C1 segment of cervical spinal cord (tissue), 14 donors: ENCODE measurements around the gene FOXC2.
"Not testable (repeated sequence)": the region's sequence is repeated elsewhere in the genome, so short reads cannot be mapped to it uniquely, and the experiment has no call there.

Experiments used
- DNase-seq, 14 donors: peaks; one replicate each; lab custom pipeline; 2025; lab: John Stamatoyannopoulos, UW

Gene FOXC2

DNA sequence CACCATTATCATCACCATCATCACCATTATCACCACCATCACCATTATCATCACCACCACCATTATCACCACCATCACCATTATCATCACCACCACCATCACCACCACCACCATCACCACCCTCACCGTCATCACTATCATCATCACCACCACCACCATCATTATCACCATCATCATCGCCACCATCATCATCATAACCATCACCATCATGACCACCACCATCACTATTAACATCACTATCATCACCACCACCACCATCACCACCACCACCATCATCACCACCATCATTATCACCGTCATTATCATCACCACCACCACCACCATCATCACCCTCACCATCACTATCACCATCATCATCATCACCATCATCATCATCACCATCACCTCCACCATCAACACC lies 20.9 kb downstream of the FOXC2 start:
- no peak for DNase-seq

DNA sequence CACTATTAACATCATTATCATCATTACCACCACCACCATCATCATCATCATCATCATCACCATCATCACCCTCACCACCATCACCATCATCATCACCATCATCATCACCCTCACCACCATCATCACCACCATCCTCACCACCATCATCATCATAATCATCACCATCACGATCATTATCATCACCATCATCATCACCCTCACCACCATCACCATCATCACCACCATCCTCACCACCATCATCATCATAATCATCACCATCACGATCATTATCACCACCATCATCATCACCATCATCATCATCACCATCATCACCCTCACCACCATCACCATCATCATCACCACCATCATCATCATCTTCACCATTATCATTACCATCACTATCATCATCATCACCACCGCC lies 21.3 kb downstream of the FOXC2 start:
- DNase-seq = not testable (repeated sequence)

DNA sequence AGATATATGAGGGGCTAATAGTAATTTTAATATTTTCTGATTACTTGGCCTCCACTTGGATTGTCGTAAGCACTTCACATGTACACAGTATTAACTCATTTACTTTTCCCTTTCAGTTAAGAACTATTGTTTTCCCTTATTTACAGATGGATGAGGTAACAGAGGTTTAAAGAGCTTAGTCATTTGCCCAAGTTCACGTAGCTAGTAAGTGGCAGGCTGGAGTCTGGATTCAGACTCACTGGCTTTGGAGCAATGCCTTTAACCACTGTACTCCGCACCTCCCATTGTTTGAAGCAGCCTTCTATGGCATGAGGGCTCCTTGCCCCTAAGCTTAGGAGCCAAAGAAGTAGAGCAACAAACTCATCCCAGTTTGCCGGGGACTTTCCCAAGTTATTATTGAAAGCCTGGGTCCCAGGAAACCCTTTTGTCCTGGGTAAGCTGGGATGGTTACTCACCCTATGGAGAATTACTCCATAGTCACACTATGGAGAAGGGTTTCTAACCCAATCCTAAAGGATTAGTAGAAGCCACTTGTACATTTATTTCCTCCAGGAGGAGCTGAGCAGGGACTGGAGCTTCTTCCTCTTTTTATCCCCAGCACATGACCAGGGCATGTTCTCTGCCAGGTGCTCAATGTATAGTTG lies 24.0 kb downstream of the FOXC2 start:
- no peak for DNase-seq

DNA sequence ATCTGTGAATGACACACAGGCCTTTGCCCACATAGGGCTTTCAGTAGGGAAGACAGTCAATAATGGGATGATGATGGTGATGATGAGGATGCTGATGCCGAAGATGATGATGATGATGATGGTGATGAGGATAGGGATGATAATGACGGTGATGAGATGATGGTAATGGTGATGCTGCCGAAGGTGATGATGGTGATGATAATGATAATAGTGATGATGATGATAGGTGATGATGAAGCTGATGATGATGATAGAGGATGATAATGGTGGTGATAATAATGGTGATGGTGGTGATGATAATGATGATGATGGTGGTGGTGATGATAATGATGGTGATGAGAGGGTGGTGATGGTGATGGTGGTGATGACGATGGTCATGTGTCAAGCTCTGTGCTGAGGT lies 24.6 kb downstream of the FOXC2 start:
- no peak for DNase-seq

DNA sequence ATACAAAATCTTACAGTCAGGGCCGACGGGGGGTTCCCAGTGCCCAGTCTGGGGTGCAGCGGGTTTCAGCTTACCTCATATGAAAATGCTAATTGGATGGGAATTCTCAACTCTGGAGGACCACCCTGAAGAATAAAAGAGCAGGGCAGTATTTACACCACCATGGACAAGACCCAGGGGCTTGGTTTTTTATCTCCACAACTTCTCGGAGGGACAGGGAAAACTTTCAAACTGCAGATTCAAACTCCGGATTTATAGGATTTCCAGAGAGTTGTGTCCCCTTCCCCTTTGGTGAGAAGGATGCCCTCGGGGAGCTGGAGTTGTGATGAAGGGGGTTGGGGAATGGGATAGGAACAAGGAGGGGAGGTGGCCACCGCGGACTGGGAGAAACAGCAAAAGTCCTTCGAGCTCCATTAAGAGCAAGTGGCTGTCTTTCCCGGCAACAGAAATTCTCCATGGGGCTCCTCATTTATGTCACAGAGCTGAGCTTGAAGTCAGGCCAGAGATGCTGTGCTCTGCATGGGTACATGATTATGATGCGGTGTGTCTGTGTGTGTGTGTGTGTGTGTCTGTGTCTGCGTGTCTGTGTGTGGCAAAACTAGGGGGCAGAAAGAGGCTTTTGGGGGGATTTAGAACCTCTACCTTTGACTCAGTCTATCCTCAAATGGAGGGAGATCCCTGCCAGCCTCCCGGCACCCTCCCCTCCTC lies 27.4 kb downstream of the FOXC2 start:
- no peak for DNase-seq

DNA sequence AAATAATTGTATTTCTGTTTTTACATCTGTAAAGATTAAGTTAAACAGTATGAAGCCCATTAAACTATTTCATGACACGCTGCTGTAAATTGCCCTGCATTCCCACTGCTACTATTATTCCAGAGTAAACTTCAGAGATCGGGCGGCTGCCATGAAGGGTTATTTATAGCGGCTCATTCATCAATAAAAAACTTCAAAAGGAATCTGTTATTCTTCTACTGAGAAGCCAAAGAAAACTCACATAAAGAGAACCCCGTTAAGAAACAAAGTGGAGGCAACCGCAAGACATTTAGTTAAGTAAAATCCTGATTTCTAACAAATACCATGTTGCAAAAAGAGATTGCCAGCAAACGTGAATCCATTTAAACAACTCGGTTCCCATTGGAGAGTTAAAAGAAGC lies 28.1 kb downstream of the FOXC2 start:
- no peak for DNase-seq

DNA sequence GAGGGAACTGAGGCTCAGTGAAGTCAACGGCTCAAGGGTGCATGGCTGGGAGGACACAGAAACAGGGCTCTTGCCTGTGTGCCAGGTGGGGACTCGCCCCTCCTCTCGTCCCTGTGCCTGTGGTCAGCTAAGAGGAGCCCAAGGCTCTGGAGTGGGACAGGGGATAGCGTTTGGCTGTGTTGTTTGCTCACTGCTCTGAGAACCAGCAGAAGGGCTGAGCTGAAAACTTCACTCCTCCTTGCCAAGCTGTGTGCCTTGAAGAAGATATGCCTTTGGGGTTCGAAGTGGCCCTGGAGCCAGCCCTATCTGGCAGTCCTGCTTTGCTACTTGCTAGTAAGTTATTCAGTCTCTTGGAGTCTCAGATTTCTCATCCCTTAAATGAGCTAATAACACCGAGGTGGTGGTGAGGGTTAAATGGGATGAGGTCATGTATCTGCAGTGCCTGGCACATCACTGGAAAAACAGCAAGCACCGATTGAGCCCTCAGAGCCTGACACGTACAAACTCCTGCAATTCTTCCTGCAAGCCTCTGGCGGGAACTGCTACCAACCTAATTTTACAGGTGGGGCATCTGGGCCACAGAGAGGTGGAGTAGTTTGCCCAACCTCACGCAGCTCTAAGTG lies 29.5 kb downstream of the FOXC2 start:
- DNase-seq = no peak

DNA sequence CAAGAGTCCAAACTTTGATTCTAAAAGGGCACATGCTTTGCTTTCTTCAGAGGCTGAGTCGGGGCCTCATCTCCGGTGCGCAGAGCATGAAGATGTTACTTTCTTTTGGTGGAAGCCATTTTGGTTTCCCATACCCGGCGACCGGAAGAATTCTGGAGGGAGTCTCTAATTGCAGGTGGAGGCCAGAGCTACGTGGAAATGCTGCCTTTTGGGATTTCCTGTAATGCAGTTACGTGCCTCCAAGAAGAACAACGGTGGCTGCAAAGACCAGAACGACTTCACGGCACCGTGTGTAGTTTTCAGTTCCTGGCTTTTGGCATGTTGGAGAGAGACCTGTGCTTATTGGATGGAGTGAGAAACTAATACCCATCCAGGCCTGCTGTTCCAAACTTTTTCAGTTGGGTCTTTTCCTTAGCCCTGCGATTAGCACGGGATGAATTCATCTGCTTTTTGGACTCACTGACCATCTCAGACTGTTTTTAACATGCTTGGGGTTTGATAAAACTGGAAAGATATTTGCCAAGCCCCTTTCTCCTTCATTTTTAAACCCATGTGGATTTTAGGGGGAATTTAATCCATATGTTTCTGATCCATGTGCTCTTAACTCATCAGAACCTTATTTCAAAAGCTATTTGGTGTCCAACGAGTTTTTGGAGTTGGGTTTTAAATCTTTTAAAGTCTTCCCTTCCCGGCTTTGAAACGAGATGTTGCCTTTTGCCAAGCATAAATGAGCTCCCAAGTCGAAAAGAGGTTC lies 30.7 kb downstream of the FOXC2 start:
- DNase-seq = no peak

DNA sequence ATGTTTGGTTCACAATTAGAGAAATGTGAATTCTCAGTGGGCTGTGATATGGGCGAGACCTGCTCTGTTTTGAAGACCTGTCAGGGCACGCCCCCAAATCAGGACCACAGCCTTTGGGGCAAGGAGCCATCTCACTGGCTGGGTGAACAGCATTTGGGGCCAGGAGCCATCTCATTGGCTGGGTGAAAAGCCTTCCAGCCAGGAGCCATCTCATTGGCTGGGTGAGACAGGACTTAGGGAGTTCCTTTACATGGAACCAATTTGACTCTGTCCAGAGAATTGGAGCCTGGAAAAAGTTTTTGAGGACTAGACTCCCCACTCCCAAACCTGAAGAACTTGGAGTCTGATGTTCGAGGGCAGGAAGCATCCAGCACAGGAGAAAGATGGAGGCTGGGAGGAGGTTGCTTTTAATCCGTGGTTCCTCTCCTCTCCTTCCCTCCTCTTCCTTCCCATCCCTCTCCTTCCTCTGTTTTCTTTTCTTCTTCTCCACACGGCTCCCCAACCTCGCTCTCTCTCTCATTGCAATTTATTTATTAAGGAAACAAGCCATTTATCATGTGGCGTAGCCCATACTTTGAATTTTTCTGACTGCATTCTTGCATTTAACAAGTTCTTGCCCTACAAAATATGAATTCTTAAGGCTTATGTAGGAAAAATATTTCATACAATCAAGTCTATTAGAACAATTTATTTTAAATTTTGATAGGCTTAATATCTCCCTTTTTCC lies 31.4 kb downstream of the FOXC2 start:
- no peak for DNase-seq

DNA sequence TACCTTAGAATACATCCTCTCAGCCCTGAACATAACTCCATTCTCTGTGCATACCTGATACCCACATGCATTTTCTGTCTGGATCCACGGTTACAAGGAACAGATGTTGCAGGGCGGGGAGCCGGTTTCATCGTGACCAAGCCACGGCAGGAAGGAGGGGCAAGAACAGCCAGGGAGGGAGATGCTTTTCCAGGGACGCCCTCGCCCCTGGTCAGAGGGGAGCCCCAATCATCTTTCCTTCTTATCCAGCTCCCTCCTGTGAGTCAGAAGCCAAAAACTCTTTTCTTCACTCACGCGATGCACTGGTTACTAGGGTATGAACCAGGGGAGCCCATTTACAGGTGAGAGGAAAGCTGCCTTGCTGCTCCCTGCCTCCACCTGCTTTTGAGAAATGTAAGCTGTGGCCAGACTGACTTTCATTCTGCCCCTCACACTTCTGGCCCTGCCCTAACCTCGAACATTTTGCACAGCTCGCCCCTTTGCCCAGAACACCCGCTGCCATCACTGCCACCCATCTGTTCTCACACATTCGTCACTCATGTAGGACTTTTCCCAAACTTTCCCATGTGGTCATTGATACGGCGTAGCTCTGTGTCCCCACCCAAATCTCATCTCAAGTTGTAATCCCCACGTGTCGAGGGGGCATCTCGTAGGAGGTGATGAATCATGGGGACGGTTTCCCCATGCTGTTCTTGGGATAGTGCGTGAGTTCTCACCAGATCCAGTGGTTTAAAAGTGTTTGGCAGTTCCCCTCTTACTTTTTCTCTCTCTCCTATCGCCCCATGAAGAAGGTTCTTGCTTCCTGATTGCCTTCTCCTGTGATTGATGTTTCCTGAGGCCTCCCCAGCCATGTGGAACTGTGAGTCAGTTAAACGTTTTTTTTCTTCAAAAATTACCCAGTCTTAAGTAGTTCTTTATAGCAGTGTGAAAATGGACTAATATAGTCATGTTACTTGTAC lies 32.3 kb downstream of the FOXC2 start:
- DNase-seq = no peak

DNA sequence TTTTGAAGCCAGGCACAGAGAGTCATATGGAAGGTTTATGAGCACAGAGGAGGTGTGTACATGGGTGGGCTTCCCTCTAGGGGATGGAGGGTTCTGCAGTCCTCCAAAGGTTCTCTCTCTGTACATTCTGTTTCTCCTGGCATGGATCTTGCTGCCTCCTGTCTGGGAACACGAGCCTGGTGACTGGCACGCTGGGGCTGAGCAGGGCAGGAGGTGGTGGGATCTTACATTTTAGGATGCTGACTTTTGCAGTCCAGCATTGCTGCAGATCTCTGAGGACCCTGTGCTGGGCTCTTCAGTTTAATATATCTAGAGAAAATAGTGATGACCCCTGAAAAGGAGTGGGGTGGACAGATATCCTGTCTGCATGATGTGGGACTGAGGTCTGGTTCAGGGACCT lies 34.7 kb downstream of the FOXC2 start:
- no peak for DNase-seq

DNA sequence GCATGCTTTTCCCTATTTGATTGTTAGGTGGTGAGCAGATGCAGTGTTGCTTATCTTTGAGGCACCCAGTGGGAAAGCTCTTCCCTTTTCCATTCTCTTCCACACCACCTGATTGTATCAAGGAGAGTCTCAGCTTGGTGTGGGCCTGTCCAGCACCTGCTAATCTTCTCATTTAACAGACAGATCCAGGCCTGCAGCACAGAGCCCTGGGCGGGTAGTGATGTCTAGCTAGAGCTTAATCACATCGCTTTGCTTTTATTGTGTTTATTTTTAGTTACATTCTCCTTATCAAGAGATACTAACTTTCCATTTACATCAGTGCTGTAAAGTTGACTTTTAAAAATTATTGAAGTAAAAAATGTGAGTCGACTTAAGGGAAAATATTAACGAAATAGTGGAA lies 35.9 kb downstream of the FOXC2 start:
- DNase-seq = no peak

DNA sequence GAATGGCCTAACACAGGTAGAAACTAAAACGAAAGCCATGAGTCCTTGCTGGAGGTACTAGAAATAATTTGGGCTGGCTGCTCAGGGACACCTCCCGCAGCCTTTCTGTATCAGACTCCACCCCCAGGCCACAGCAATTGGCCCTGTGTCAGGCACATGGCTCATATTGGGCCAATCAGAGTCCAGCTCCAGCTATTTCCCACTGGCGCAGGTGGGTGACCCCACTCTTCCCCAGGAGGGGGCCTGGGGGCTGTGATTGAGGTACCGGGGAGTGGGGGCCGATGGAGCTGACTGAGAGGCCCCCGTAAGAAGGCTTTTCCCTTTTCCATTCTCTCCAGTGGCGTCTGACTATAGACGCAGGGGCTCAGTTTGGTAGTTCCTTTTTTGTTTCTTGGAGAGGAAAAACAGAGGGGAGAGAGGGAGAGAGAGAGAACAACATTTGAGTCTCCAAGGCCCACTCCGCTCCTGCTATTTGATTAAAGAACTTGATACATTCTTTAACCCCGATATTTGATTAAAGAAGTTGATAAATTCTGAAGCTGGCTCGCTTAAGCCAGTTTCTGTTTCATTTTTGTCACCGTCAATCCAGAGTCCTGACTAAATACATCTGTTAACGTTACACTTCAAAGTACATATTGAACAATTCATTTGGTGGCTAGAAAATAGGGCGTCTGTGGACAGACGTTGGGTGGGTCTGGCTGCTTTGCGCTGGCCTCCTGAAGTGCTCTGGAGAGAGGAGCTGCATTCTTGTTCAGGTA lies 38.0 kb downstream of the FOXC2 start:
- DNase-seq = no peak

DNA sequence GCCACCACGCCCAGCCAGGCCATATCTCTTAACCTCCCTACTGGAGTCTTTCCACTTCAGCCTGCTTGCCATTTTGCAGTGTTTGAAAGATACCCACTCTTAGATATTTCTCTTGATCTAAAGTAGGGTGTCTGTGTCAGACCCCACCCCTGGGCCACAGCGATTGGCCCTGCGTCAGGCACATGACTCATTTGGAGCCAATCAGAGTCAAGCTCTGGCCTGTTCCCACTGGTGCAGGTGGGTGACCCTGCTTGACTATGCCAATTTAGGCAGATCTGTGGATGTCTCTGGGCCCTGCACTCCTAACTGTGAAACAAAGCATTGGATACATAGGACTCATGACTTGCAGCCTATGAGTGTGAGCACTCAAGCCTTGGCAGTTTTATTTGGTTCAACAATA lies 39.3 kb downstream of the FOXC2 start:
- no peak for DNase-seq

DNA sequence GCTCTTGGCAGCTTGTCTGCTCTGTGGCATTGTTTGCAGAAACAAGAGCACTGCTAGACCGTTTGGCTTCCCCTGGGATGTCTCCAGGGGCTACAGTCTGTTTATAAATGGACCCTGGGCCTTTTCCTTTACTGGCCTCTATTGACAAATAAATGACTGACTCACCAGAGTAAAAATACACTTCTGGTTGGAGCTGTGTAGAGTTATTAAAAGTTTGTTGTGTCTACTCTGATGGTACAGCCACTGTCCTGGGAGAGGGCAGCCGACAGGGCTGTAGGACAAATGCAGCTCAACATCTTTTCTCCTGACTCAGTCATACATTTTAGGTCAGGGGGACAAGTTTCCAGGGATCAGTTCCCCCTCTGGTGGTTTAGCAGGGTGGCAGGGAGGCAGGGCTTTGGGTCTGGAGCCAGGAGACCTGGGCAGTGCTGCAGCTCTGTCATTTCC lies 41.7 kb downstream of the FOXC2 start:
- DNase-seq = no peak

DNA sequence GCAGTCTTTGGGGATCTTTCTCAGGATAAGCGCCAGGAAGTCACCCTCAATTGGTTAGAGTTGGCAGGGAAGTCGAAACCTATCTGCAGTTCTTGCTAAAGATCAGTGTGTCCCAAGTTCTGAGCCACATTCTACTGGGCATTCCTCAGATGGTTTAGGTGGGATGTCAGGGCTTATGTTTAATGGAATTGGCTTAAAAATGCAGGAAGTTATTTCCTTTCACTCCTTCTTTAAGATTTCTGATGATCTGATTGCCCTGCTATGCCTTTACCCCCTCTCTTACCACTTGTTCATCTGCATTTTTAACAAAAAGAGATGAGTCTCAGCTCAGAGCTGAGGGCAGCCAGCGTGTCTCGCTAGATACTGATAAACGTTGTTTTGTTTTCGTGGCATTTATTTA lies 42.5 kb downstream of the FOXC2 start:
- no peak for DNase-seq

DNA sequence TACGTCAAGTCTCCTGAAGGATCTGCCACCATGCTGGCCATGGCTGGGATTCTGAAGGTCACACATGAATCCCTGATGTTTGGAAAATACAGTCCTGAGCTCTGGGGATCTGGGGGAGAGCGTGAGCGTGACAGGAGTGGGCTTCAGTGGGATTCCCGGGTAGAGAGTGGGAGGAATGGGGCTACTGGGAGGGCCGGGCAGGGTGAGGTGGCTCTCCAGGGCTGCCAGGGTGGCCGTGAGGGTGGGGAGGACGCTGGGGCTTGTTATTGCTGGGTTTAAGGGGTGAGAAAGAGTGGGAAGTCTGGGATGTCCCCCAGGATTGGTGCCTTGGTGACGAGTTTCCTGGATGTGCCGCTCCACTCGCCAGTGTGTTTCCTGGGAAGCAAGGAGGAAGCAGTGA lies 43.0 kb downstream of the FOXC2 start:
- no peak for DNase-seq

DNA sequence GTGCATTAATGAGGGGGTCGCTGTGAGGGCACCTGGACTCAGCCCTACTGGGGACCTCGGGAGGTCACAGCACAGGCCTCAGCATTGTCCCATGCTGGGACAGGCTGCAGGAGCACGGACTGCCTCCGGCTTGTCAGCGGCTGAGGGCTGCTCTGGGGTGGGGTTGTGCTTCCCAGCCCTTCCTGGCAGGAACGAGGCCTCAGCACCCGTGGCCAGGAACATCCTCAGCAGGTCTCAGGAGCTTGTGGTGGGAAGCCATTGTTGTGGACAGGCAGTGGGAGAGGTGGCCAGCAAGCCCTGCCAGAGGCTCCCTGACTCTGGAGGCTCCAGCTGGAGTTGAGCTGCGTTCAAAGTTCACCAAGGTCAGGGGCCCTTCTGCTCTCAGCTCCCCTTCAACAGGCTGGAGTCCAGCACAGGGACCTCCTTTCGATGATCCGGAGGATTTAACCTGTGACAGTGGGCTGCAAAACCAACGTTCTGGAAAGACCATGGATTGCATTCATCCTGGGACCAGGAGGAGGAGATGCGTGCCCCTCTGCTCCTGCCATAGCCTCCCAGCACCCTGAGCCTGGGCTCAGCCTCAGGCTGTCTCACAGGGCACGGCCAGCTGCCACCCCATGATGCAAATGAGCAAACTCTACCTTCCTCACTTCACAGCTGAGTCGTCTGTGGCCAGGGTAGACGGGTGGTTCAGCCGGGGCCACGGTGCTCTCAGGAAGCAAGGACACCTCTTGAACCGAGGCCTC lies 44.3 kb downstream of the FOXC2 start:
- no peak for DNase-seq

DNA sequence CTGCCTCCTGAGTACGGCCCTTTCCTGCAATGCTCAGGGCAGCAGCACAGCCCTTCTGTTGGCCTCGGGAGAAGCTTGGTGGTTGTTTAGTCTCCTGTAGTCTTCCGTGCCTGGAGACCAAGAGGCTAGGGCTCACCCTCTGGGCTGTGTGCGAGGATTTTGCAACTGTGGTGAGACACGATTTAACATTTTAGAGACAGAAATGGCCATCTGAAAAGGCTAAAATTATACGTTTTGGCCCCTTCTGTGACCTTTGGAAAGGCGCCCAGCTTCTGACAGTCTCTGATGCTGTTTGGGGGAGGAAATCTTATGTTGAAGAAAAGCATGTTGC lies 44.9 kb downstream of the FOXC2 start:
- DNase-seq = no peak
